Left lobe of liver (tissue), 2 donors: ENCODE data around the gene ENC1. TPM values are rescaled to one million over a fixed set of nuclear protein-coding genes. Genes with fewer than 3 reads are reported as not detected.

ENCODE experiments used
- ATAC-seq: fragments of 200-7000 bp; cut with Tn5 transposase; one replicate; pipeline ENCODE4 v1.9.1; 2020; ENCODE audit warnings: mild to moderate bottlenecking, moderate library complexity
- DNase-seq: peaks from one replicate; pipeline ENCODE4 v3.0.0-alpha.2; 2020; ENCODE audit warnings: low spot score
- total RNA-seq: library from RNA; stranded (reverse); gene quantifications from one replicate; pipeline ENCODE4 v1.2.1, GENCODE V29; 2021
- donor health status: DM: no; HTN: no; CAD: no; lungs with moderate emphysema.
- donor health status: DM: no; HTN: yes; CAD: no.

Gene ENC1
- total RNA-seq, 1 donor from 2014 or later = 5.8 TPM

- DNase-seq = no peak
- ATAC-seq = no peak
Measured at GRCh38 chr5:74578356-74579044, 62.0 kb downstream of the ENC1 start.

Other genes starting within 250 kb of the ENC1 start
- 66.0 TPM for gene HEXB, start 44.5 kb upstream of the ENC1 start, total RNA-seq
- 22.2 TPM for gene GFM2, start 126.4 kb upstream of the ENC1 start, total RNA-seq
- gene NSA2, start 126.5 kb upstream of the ENC1 start, total RNA-seq = 21.0 TPM
- gene FAM169A, start 225.7 kb upstream of the ENC1 start, total RNA-seq = 3.4 TPM